ENCODE results near the gene PPM1A.

DNA sequence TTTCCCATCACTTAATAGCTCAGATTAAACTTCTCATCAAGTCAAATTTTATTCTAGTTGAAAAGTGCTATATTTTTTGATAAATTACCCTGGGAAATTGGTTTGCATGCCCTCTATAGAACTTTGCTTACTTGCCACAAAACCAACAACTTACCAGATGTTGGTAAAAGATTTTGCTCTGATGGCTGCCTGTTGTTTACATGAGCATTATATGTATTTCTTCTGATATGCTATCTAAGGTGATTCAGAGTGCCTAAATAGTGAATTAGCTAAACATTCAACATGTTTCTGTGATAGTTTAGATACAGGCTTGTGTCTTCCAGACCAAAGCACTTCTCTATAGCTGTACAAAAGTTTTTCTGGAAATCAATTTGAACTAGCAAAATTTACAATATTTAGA lies 51.0 kb downstream of the PPM1A start:
- TF ChIP-seq CTCF (conservative IDR thresholded peaks at IDR 0.05; ENCODE audit: low read length): no peak
- no peak for TF ChIP-seq EZH2phosphoT487 (IDR thresholded peaks at IDR 0.05; ENCODE audit: borderline replicate concordance)

Data from Loucy (cell line).